HG02938 (cell line): ENCODE measurements around the gene BORCS5.

Experiments used
- ATAC-seq: cut with Tn5 transposase; IDR thresholded peaks from one replicate; pipeline ENCODE4 v1.9.1; 2021; ENCODE audit warnings: mild to moderate bottlenecking, moderate library complexity; ENCODE audit not compliant: unreplicated experiment

BORCS5 gene

GRCh38 chr12:12508612-12509011, 151.7 kb downstream of the BORCS5 start:
- no peak for ATAC-seq

DNA sequence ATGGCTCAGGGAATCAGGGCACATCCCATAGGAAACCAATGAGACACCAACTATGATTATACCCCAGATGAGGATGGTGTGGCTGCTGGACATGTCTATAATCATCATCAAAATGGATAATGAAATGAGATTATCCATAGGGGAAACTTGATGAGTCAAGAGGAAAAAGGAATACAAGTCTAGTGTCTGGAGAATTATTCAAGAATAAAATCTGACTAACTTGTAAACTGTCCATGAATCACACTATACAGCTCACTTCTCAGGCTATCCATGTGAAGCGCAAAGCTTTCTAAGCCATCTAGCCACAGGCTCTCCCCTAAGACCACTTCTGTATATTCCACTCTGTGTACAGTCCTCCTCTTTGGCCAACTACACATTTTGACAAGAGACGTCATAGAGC, 153.3 kb downstream of the BORCS5 start:
- ATAC-seq, result no peak

GRCh38 chr12:12510551-12510950, 153.7 kb downstream of the BORCS5 start:
- ATAC-seq, result no peak

GRCh38 chr12:12511021-12511783, 154.3 kb downstream of the BORCS5 start:
- no peak for ATAC-seq

- no peak for ATAC-seq
Observed at GRCh38 chr12:12511895-12512711, 155.2 kb downstream of the BORCS5 start.

- ATAC-seq, result no peak
Observed at GRCh38 chr12:12513416-12514006, 156.6 kb downstream of the BORCS5 start.

DNA sequence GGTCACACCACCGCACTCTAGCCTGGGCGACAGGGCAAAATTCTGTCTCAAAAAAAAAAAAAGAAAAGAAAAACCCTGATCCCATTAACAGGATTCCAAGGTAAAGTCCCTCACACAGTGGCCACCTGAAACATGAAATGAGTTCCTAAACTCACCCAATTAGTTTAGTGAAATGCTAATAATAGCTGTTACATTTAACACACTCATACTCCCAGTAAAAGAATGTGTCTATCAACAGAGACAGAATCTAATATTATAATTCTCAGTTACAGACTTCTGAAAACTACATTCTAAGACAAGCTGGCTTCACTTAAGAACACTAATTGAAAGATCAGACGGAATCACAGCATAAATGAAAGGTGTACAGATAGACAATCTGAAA, 161.6 kb downstream of the BORCS5 start:
- no peak for ATAC-seq

GRCh38 chr12:12518919-12519318, 162.0 kb downstream of the BORCS5 start:
- ATAC-seq, result no peak
